ENCODE data around the gene NYAP2. TPM values are rescaled to one million over a fixed set of nuclear protein-coding genes. Genes with fewer than 3 reads are reported as not detected.

NYAP2 gene
- total RNA-seq, 1 donor from 2014 or later: 0.10 TPM

Small RNA genes within 50 kb of the gene (small RNA-seq; reads per million reads assigned to genes)
- gene AC016717.1 (ENCODE audit: low replicate concordance): not detected
